ENCODE data around the gene PIK3AP1. TPM values are rescaled to one million over a fixed set of nuclear protein-coding genes. Genes with fewer than 3 reads are reported as not detected.
A peak's percentile ranks its signal among the peaks of the same experiment; 100 is the strongest.

PIK3AP1 gene
- total RNA-seq, 2 donors from 2014 or later: 1.3 to 5.2 TPM

DNA sequence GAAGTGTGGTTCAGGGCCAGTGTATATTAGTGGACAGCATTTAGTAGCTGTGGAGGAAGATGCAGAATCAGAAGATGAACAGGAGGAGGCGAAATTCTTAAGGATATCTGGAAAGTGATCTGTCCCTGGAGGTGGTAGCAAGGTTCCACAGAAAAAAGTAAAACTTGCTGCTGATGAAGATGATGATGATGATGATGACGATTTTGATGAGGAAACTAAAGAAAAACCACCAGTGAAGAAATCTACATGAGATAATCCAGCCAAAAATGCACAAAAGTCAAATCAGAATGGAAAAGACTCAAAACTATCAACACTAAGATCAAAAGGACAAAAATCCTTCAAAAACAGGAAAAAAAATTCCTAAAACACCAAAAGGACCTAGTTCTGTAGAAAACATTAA, 159.8 kb downstream of the PIK3AP1 start:
- Histone ChIP-seq H3K4me3 (ENCODE audit: low read length) (no peak overlapping the region), H3K4me1 (ENCODE audit: control insufficient read depth, insufficient read depth, low read length) (no peaks in the 10 kb centered on the region), H3K9me3 (ENCODE audit: control insufficient read depth, low read length) (no peaks in the 10 kb centered on the region), H3K36me3 (ENCODE audit: control insufficient read depth, insufficient read depth, low read length) (peaks cover 80% of the 10 kb centered on the region), H3K27ac (ENCODE audit: low read depth, low read length) (no peak overlapping the region), H3K9ac (ENCODE audit: extremely low read depth, low read length, poor library complexity, severe bottlenecking) (no peak overlapping the region), H3K27me3 (ENCODE audit: control insufficient read depth, insufficient read depth, low read length, poor library complexity, severe bottlenecking) (no peaks in the 10 kb centered on the region)
- 89% methylated on average over 2 of the region's 2 CpGs; no CpG with 5 or more reads in 1 of the 2 experiments for WGBS, 2 experiments (ENCODE audit: insufficient coverage in 1 of 2, insufficient read length in 1 of 2)
- no peaks in the 10 kb centered on the region for H3K9me3 Mint-ChIP-seq
- no peak overlapping the region for H3K27ac Mint-ChIP-seq
- no peaks in the 10 kb centered on the region for H3K4me1 Mint-ChIP-seq
- H3K27me3 Mint-ChIP-seq (ENCODE audit: insufficient read depth): no peaks in the 10 kb centered on the region
- H3K36me3 Mint-ChIP-seq (ENCODE audit: low read depth): peaks cover 48% of the 10 kb centered on the region
- H3K4me3 Mint-ChIP-seq: no peak overlapping the region
- TF ChIP-seq, protein P1, sequence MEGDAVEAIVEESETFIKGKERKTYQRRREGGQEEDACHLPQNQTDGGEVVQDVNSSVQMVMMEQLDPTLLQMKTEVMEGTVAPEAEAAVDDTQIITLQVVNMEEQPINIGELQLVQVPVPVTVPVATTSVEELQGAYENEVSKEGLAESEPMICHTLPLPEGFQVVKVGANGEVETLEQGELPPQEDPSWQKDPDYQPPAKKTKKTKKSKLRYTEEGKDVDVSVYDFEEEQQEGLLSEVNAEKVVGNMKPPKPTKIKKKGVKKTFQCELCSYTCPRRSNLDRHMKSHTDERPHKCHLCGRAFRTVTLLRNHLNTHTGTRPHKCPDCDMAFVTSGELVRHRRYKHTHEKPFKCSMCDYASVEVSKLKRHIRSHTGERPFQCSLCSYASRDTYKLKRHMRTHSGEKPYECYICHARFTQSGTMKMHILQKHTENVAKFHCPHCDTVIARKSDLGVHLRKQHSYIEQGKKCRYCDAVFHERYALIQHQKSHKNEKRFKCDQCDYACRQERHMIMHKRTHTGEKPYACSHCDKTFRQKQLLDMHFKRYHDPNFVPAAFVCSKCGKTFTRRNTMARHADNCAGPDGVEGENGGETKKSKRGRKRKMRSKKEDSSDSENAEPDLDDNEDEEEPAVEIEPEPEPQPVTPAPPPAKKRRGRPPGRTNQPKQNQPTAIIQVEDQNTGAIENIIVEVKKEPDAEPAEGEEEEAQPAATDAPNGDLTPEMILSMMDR (conservative IDR thresholded peaks at IDR 0.05): no peak
- no peak for DNase-seq

DNA sequence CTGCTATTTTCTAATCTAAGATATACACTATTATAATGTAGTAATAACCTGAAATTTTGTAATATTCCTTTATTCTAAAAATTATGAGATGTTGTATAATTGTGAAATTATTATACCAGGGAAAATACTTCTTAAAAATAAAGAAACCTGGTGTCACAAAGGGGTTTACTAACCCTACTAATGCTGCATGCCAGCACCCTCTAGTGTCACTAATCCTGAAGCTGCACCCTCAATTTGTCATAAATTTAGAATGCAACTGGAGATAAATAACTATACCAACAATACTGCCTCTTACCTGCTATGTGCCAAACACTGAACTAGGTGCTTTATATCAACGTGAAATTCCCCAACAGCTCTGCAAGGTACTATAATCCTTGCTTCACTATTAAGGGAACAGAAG, 164.3 kb downstream of the PIK3AP1 start:
- TF ChIP-seq, protein P1 (conservative IDR thresholded peaks at IDR 0.05): peak; percentile 75
- H3K27me3 Mint-ChIP-seq (ENCODE audit: insufficient read depth): no peaks in the 10 kb centered on the region
- no peak overlapping the region for H3K27ac Mint-ChIP-seq
- no peaks in the 10 kb centered on the region for H3K9me3 ChIP-seq (ENCODE audit: control insufficient read depth, low read length)
- DNase-seq: peak; percentile 49
- H3K36me3 Mint-ChIP-seq (ENCODE audit: low read depth): peaks cover 28% of the 10 kb centered on the region
- H3K36me3 ChIP-seq (ENCODE audit: control insufficient read depth, insufficient read depth, low read length): peaks cover 82% of the 10 kb centered on the region
- no peak overlapping the region for H3K4me3 Mint-ChIP-seq
- no peaks in the 10 kb centered on the region for H3K4me1 ChIP-seq (ENCODE audit: control insufficient read depth, insufficient read depth, low read length)
- no peaks in the 10 kb centered on the region for H3K27me3 ChIP-seq (ENCODE audit: control insufficient read depth, insufficient read depth, low read length, poor library complexity, severe bottlenecking)
- no peaks in the 10 kb centered on the region for H3K9me3 Mint-ChIP-seq
- no peak overlapping the region for H3K4me3 ChIP-seq (ENCODE audit: low read length)
- no peak overlapping the region for H3K9ac ChIP-seq (ENCODE audit: extremely low read depth, low read length, poor library complexity, severe bottlenecking)
- WGBS, 2 experiments (ENCODE audit: insufficient coverage in 1 of 2, insufficient read length in 1 of 2): 93 to 100% methylated on average over 1 of the region's 1 CpG
- no peak overlapping the region for H3K27ac ChIP-seq (ENCODE audit: low read depth, low read length)
- H3K4me1 Mint-ChIP-seq: no peaks in the 10 kb centered on the region

DNA sequence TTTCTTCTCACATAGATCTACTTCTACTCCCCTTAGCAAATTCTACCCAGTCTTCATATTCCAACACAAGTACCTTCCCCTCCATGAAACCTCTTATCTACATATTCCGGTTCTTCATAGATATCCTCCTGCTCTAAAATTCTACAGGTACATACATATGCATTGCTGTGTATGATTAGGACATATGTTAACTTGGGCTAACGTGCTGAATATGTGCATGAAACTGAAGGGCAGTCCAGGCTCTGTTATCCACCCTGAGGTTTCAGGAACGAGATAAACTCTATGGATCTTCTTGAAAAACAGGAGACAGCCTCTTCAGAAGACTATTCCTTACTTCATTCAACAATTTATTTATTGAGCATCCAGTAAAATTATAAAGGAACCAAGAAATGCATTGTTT, 165.0 kb downstream of the PIK3AP1 start:
- H3K27ac ChIP-seq (ENCODE audit: low read depth, low read length): no peak overlapping the region
- no peaks in the 10 kb centered on the region for H3K9me3 ChIP-seq (ENCODE audit: control insufficient read depth, low read length)
- no peak for DNase-seq
- H3K9ac ChIP-seq (ENCODE audit: extremely low read depth, low read length, poor library complexity, severe bottlenecking): no peak overlapping the region
- peaks cover 82% of the 10 kb centered on the region for H3K36me3 ChIP-seq (ENCODE audit: control insufficient read depth, insufficient read depth, low read length)
- WGBS, 2 experiments (ENCODE audit: insufficient coverage in 1 of 2, insufficient read length in 1 of 2): 93 to 94% methylated on average over 2 to 3 of the region's 3 CpGs
- Mint-ChIP-seq H3K36me3 (ENCODE audit: low read depth) (peaks cover 25% of the 10 kb centered on the region), H3K4me3 (no peak overlapping the region), H3K27me3 (ENCODE audit: insufficient read depth) (no peaks in the 10 kb centered on the region), H3K9me3 (no peaks in the 10 kb centered on the region), H3K27ac (no peak overlapping the region), H3K4me1 (no peaks in the 10 kb centered on the region)
- no peaks in the 10 kb centered on the region for H3K27me3 ChIP-seq (ENCODE audit: control insufficient read depth, insufficient read depth, low read length, poor library complexity, severe bottlenecking)
- TF ChIP-seq, protein P1 (conservative IDR thresholded peaks at IDR 0.05): no peak
- H3K4me3 ChIP-seq (ENCODE audit: low read length): no peak overlapping the region
- no peaks in the 10 kb centered on the region for H3K4me1 ChIP-seq (ENCODE audit: control insufficient read depth, insufficient read depth, low read length)

Measured in endodermal cell (in vitro differentiated cells).